Hematopoietic multipotent progenitor cell treated with erythropoietin and hydrocortisone succinate and interleukin-3 and kit ligand, for 15 days (in vitro differentiated cells): ENCODE measurements around the gene TOR1A.

Experiments
- DNase-seq: peaks from one replicate; pipeline ENCODE4 v3.0.0-alpha.2; 2015; ENCODE audit warnings: low spot score

The TOR1A gene, protein sequence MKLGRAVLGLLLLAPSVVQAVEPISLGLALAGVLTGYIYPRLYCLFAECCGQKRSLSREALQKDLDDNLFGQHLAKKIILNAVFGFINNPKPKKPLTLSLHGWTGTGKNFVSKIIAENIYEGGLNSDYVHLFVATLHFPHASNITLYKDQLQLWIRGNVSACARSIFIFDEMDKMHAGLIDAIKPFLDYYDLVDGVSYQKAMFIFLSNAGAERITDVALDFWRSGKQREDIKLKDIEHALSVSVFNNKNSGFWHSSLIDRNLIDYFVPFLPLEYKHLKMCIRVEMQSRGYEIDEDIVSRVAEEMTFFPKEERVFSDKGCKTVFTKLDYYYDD

DNA sequence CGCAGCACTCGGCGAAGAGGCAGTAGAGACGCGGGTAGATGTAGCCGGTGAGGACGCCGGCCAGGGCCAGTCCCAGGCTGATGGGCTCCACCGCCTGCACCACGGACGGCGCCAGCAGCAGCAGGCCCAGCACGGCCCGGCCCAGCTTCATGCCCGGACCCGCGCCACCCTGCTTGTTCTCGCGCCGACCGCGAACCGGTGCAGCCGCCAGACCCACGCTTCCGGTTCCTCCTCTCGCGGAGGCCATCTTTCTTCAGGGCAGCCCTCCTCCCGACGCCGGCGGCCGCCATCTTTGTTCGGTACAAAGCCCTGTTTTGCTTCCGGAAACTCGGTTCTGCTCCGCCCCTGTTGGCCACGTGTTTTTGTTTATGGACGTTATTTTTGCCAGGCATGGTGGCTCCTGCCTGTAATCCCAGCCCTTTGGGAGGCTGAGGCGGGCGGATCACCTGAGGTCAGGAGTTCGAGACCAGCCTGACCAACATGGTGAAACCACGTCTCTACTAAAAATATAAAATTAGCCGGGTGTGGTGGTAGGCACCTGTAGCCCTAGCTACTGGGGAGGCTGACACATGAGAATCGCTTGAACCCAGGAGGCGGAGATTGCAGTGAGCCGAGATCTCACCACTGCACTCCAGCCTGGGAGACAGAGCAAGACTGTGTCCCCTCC lies at the start of gene TOR1A:
Gene TOR1A (minus strand): TSS at position 202 of the 667 bp plus-strand sequence. CDS start 51 bp downstream, at position 151.
- peak; percentile 96 for DNase-seq

DNA sequence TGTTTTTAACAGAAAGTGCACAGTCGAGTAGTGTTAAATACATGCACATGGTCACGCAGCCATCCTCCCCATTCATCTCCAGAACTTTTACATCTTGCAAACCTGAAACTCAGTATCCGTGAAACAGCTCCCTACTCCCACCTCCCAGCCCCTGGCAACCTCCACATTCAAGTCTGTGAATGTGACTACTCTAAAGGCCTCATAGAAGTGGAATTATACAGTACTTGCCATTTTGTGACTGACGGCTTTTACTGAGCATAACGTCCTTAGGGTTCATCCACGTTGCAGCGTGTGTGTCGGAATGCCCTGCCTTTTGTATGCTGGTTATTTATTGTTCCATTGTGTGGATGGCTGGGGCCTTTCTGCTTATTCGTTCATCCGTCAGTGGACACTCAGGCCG lies 47.1 kb upstream of the TOR1A start:
- no peak for DNase-seq

DNA sequence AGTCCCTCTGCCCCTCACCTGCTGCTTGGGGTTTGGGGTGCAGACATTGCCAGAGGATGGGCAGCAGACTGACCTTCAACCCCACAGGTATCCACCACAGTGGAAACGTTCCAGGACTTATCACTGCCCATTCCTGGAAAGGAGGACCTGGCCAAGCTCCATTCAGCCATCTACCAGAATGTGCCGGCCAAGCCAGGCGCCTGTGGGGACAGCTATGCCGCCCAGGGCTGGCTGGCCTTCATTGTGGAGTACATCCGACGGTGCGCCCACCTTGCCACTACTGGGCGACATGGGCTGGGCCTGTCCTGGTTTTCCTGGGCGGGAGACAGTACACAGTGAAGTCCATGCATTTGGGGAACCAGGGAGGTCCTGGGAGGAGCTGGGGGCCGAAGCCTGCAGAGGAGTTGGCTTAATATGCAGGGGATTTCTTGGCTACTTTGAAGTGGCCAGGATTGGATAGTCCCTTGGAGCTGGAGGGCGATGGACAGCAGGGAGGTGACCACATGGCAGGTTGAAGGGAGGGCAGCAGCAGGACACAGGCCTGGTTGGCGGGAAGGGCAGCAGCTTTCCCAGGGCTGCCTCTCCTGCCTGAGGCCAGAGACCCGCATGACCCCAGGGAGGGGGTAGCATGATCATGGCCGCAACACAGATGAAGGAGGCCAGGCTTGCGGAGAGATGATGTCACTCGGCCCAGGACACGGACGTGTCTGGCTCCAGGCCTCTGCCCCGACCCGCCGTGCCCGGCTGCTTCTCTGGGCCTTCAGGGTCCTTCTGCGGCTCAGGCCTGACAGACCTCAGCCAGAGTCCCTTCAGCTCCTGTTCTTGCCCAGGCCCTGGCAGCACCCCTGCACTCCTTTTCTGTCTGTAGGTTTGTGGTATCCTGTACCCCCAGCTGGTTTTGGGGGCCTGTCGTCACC lies 45.9 kb upstream of the TOR1A start:
- DNase-seq, result no peak

DNA sequence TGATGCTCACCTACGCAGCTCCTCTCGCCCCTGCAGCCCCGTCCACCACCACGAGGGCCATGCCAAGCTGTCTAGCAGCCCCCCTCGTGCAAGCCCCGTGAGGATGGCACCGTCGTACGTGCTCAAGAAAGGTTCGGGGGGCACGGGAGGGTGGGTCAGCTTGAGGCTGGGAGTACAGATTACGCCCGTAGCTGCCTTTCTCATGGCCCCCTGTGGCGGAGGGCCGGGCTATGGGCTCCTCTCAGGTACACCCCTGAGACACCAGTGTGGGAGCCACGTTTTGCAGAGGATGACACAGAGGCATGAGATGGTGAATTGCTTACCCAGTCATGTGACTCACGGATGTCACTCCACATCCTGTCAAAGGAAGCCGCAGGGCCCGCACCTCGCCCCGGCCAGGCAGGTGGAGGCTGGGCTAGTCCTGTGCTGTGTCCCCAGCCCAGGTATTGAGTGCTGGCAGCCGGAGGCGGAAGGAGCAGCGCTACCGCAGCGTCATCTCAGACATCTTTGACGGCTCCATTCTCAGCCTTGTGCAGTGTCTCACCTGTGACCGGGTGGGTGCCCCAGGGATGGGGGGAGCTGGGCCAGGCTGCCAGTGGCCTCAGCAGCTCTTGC lies 45.0 kb upstream of the TOR1A start:
- no peak for DNase-seq

DNA sequence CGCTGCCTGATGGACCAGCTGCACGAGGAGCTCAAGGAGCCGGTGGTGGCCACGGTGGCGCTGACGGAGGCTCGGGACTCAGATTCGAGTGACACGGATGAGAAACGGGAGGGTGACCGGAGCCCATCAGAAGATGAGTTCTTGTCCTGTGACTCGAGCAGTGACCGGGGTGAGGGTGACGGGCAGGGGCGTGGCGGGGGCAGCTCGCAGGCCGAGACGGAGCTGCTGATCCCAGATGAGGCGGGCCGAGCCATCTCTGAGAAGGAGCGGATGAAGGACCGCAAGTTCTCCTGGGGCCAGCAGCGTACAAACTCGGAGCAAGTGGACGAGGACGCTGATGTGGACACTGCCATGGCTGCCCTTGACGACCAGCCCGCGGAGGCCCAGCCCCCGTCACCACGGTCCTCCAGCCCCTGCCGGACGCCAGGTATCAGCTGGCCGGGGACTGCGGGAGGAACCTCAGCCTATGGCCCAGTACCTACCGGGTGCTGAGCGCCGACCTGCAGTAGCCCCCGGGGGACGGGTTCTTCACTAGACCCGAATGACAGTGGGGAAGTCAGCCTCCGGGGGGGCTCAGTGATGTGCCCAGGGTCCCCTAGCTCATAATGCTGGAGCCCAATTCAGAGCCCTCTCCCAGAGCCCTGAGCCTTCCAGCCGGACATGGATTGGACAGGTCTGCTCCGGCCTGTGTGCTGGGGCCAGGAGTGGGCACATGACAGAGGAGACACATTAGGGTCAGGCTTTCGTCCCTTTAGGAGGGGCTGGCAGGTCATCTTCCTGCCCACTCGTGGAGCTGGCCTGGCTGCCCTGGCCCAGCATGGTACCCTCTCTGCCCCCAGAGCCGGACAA lies 44.3 kb upstream of the TOR1A start:
- DNase-seq, result no peak

DNA sequence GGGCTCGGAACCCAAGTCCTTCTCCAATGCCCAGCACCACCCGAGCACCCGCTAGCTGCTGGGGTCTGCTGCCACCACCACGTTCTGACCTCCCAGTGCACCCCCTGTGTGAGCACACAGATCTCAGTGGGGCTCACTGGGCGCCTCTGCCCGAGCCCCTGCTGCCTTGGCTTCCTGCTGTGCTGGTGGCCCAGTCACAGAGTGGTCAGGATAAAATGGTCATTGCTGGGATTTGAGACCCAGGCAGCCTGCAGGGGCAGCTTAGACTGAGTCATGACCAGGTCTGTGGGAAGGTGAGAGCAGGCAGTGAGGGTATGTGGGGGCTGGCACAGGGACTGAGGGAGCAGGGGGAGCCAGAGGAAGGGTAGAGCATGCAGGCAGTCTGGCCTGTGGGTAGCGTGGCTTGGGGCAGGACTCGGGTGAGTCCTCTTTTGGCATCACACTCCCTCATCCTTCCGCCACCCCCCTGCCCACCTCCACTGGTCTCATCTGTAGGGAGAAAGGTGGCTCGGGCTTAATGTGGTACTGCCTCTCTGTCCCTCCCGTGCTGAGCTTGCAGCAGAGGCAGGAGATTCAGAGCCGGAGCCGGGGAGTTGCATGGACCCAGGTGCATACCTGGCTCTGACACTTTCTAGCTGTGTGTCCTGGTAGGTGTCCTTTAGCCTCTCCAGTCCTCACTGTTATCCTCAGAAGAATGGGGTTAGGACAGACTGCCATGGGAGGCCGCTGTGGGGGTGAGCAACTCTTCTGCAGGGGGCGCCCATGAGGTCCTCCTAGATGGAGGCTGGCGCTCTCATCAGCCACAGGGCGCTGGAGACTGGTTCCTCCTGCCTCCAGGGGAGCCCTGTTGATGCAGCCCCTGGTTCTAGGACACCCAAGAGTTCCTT lies 43.4 kb upstream of the TOR1A start:
- peak; percentile 42 for DNase-seq

DNA sequence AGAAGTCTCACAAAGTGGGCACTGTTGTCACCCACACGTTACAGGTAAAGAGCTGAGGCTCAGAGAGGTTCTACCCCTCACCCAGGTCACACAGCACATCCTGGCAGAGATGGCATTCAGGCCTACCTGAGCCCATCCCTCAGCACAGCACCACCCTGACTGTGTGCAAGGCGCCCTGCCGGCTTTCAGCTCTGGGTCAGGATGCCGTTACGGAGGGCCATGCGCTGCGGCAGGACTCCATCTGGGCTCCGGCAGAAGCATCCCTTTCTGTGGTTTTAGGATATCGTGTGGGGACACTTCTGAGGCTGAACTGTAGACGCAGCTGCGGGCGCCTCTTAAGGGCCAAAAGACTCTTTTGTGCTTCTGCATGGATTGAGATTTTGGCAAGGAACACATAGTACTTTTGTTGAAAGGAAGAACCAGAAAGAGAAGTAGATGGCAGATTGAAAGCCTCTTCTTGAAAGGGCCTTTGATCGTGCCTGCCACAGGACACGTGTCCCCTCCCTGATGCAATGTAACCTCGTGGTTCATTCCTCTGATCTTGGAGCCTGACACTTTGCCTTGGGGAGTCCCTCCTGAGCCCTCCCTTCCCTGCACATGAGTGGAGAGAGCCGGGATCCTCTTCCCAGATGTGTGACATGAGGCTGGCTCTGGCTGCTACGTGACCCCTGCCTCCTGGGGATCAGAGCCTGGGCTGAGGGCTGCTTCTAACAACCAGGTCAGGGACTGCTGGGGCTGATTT lies 42.6 kb upstream of the TOR1A start:
- DNase-seq, result no peak

DNA sequence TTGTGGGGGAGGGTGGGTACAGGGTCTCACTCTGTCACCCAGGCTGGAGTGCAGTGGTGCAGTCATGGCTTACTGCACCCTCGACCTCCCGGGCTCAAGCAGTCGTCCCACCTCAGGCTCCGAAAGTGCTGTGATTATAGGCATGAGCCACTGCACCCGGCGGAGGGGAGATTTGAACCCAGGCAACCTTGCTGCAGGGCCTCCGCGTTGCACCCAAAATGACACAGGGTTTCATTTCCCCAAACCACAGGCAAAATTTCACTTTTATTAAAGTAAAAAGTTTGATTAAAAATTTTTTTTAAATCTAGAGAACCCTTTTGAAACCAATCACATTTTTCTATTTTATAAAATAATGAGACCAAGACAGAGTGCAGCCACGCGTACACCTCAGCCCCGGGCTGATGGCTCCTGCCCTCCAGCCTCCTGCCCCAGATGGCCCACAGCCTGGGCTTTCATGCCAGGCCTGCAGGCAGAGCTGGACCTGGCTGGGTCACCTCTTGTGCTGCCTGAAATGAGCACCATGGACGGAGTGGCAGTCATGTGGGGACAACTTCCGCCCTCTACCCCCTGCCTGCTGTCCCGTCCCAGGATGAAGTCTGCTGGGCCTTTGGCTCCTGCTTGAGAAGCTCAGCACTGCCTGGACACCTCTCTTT lies 41.9 kb upstream of the TOR1A start:
- no peak for DNase-seq

DNA sequence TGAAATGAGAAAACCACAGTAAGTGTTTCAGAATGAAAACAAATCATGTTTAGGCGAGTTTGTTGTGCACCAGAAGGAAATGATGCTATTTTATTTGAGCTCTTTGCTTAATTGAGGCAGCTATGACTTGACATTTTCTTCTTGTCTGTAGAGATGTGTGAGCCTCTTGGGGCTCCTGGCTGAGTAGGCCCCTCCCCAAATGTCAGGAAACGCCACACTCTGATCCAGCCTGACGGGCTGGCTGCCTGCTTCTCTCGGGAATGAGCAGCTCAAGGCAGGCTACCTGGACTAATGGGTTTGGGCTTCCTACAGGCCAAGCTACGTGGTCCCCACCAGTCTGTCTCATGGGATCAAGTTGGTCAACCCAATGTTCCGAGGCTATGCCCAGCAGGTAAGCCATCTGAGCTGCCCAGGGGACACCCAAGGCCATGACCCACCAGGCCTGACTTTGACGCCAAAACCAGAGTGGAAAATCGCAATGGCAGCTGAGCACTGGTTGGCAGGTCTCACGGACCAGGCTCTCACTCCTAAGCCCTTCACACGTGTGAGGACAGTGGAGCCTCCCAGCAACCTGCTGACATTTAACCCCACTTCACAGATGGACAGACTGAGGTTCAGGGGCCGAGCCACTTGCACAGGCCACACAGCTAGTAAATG lies 41.2 kb upstream of the TOR1A start:
- no peak for DNase-seq

DNA sequence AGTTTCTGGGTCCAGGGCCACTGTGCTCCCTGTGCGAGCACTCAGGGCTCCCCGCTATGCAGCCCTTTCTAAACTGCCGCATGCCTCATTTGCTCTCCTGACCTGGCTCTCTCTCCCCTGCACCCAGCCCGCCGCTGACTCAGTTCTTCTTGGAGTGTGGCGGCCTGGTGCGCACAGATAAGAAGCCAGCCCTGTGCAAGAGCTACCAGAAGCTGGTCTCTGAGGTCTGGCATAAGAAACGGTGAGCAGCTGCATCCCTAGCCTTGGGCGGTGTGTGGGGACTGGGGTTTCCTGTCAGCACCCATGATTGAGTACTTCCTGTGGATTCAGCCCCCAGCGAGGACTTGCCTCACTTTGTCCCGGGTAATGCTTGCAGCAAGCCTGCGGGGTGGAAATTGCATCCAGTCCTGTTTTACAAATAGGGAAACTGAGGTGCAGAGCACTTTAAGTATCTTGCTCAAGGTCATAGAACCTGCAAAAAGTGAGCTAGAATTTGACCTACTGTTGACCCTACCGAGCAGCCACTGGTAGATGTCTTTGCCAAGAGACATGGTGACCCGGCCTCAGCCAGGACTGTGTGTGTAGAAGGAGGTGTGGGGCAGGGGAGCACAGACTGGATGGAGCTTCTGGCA lies 39.2 kb upstream of the TOR1A start:
- DNase-seq, result peak; percentile 97

DNA sequence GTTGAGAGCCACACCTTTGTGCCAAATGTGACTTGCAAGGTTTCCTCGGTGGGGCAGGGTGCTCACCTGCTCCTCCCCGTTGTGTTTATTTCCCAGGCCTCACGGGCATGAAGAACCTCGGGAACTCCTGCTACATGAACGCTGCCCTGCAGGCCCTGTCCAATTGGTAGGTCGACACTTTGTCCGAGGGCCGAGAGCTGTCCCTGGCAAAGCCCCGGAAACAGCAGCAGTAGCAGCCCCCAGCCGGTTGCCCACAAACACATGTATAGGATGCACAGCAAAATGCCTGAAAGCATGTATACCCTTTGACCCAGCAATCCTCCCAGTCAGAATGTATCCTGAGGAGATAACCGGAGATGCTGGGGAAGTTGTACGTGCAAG lies 37.5 kb upstream of the TOR1A start:
- no peak for DNase-seq

DNA sequence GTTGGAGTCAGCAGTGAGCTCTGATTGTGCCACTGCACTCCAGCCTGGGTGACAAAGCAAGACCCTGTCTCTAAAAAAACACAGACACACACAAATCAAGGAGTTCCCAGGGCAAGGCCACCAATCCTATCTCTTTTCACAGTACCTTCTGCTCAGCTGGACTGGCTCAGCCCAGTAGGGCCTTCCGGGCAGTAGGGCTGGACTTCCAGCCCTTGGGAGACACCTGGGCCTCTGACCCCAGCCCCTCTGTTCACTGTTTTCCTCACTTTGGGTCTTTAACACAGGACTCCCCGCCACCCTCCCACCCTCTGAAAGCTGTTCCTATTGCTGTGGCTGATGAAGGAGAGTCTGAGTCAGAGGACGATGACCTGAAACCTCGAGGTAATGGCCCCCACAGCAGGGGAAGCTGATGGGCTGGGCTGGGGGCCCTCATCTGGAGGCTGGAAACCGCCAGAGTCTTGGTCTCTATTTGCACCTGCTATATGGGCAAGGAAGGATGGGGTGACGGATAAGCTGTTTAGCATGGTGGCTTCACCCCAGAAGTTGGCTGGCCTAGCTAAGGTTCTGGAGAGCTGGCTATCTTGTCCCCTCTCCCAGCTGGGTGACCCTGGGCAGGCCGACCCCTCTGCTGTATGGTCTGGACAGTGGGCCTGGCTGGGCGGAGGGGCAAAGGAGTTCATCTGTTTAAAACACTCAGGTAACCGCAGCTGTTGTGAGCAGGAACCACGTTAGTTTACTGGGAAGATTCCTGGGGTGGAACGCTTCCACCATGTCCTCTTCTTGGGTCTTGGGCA lies 36.9 kb upstream of the TOR1A start:
- DNase-seq, result no peak

DNA sequence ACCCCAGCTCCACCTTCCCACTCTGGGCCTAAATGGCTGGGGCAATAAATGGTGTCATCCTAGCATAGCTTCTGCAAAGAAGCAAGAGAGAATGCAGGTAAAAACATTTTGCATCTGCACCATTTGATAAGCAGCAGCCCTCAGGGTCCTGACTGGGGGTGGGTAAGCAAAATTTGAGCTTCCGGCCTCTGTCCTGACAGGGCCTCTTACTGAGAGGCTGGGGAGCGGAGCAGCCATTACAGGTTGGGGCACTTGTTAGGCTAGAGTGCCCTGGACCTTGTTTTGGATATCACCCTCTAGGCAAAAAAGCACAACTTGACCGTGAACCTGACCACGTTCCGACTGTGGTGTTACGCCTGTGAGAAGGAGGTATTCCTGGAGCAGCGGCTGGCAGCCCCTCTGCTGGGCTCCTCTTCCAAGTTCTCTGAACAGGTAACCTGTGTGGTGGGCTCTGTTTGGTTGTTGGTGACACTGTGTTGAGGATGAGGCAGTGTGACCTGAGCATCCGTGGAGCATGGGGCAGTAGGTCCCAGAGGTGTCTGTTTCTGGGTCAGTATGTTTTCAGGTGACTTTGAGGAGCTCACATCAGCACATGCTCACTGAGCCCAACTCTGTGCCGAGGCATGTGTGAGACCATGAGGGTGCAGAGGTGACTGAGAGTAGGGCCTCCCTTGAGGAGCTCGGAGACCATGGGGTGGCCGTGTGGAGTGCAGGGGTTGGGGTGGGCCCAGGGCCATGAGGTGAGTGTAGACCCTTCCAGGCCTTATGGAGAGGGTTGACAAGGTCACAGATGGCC lies 34.4 kb upstream of the TOR1A start:
- no peak for DNase-seq

DNA sequence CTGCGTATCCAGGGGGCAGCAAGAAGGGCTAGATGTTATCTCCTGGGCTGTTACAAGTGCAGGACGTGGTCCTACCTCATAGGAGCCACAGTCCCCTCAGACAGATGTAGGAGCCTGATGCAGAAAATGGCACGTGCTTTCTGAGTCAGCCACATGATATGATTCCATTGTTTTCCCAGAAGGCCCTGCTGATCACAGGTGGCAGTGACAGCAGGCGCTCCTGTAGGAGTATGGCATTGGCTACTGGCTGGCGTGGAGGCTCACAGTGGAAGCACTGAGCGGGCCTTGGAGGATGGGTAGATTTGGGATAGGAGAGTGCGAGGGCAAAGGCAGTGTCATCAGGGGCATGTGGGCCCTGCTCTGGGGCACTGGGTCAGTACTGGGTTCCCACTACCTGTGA lies 33.3 kb upstream of the TOR1A start:
- no peak for DNase-seq

DNA sequence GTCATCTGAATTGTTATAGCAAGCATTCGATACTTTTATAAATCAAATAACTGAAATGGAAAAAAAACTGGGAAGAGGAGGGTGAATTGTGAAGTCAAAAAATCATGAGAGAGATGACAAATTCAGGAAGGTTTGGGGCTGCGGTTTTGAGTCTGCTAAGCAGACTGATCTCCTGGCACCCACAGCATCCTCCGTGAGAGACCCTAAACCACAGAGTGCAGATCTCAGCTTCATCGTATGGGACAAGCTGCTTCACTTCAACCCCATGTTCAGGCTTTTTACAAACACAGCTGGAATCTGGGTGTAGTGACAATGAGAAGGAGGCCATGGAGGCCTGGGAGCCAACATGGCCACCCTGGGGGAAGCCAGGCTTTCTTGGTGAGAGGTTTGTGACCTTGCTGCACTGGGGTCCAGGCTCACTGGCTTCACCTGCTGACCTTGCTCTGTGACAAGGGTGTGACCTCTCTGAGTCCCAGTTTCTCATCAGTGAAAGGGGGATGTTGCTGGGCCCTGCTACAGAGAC lies 30.7 kb upstream of the TOR1A start:
- no peak for DNase-seq

DNA sequence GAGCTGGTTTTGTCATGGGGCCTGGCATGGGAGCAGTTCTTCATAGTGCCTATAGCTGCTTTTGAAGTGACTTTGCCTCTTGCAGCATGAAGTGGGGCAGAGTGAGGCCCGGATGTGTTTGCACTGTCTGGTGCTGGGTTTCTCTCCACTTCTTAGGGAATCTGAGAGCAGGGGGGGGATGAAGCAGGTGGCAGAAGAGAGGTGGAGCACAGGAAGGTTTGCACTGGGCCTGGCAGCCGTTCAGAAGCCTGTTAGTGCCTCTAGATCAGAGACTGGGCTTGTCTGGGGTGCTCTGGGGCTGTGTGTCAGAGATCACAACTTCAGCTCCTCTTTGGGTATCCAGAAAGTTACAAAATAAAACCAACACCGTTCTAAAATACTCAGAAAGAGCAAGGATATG lies 29.7 kb upstream of the TOR1A start:
- DNase-seq, result no peak
